ENCODE results near the gene UBL7. TPM values are rescaled to one million over a fixed set of nuclear protein-coding genes. Genes with fewer than 3 reads are reported as not detected.

UBL7 gene
- total RNA-seq, 2 experiments from 2014 or later, result 29.5 to 44.1 TPM

GRCh38 chr15:74432271-74432967 is 28.5 kb downstream of the UBL7 start:
- TF ChIP-seq CTCF (conservative IDR thresholded peaks at IDR 0.05; ENCODE audit: low read length) (no peak), EZH2phosphoT487 (IDR thresholded peaks at IDR 0.05; ENCODE audit: borderline replicate concordance, low read depth, low read length) (peak; percentile 94; the same call in 1 of the 2 replicates)
- ChIA-PET POLR2A (interaction anchor here (0.5 to 1.0 kb wide), 2 partner anchors 48 to 50 kb away, joined by 3 read pairs; no protein-coding TSS in a partner anchor), CTCF (ENCODE audit: unreplicated experiment) (interaction anchor here (1.5 kb wide), 1 partner anchor 47 kb away, joined by 3 read pairs; no protein-coding TSS in a partner anchor)
- no peak overlapping the region for H3K27ac ChIP-seq (ENCODE audit: low read depth, low read length, poor library complexity, severe bottlenecking)
- no peaks in the 10 kb centered on the region for H4K20me1 ChIP-seq (ENCODE audit: insufficient read depth, low read length)
- H3K4me2 ChIP-seq (ENCODE audit: low read length), result peak overlapping the region; percentile 88
- intact Hi-C loops (cut with micrococcal nuclease; ENCODE audit: unreplicated experiment), result no loop called here
- no peak overlapping the region for H2AFZ ChIP-seq (ENCODE audit: low read length)
- no peaks in the 10 kb centered on the region for H3K9me2 ChIP-seq (ENCODE audit: insufficient read depth, low read length)
- no peaks in the 10 kb centered on the region for H3K79me2 ChIP-seq (ENCODE audit: insufficient read depth, low read depth, low read length)
- BruUV-seq (replicated peaks), result no TSS peak
- no peaks in the 10 kb centered on the region for H3K36me3 ChIP-seq (ENCODE audit: insufficient read depth, low read length)
- no peak for DNase-seq (ENCODE audit: low spot score)
- H3K9me3 ChIP-seq (ENCODE audit: low read length), result no peaks in the 10 kb centered on the region
- peak overlapping the region; percentile 66 for H3K4me3 ChIP-seq (ENCODE audit: low read depth, low read length, poor library complexity, severe bottlenecking)
- H3K4me1 ChIP-seq (ENCODE audit: insufficient read depth, low read length, poor library complexity, severe bottlenecking), result peaks cover 41% of the 10 kb centered on the region

GRCh38 chr15:74431645-74432044 is 29.3 kb downstream of the UBL7 start:
- ChIA-PET POLR2A (interaction anchor here (0.8 to 1.0 kb wide), 2 partner anchors 47 kb away, joined by 3 read pairs; no protein-coding TSS in a partner anchor), CTCF (ENCODE audit: unreplicated experiment) (interaction anchor here (1.5 kb wide), 1 partner anchor 46 kb away, joined by 3 read pairs; no protein-coding TSS in a partner anchor)
- H3K27ac ChIP-seq (ENCODE audit: low read depth, low read length, poor library complexity, severe bottlenecking), result no peak overlapping the region
- no peaks in the 10 kb centered on the region for H3K9me3 ChIP-seq (ENCODE audit: low read length)
- no peak overlapping the region for H2AFZ ChIP-seq (ENCODE audit: low read length)
- peaks cover 41% of the 10 kb centered on the region for H3K4me1 ChIP-seq (ENCODE audit: insufficient read depth, low read length, poor library complexity, severe bottlenecking)
- H3K4me2 ChIP-seq (ENCODE audit: low read length), result no peak overlapping the region
- H4K20me1 ChIP-seq (ENCODE audit: insufficient read depth, low read length), result no peaks in the 10 kb centered on the region
- no peaks in the 10 kb centered on the region for H3K9me2 ChIP-seq (ENCODE audit: insufficient read depth, low read length)
- H3K79me2 ChIP-seq (ENCODE audit: insufficient read depth, low read depth, low read length), result no peaks in the 10 kb centered on the region
- BruUV-seq (replicated peaks), result no TSS peak
- TF ChIP-seq CTCF (conservative IDR thresholded peaks at IDR 0.05; ENCODE audit: low read length) (no peak), EZH2phosphoT487 (IDR thresholded peaks at IDR 0.05; ENCODE audit: borderline replicate concordance, low read depth, low read length) (no peak)
- H3K4me3 ChIP-seq (ENCODE audit: low read depth, low read length, poor library complexity, severe bottlenecking), result no peak overlapping the region
- no peaks in the 10 kb centered on the region for H3K36me3 ChIP-seq (ENCODE audit: insufficient read depth, low read length)
- no peak for DNase-seq (ENCODE audit: low spot score)
- intact Hi-C loops (cut with micrococcal nuclease; ENCODE audit: unreplicated experiment), result no loop called here

GRCh38 chr15:74431116-74431515 is 29.8 kb downstream of the UBL7 start:
- H4K20me1 ChIP-seq (ENCODE audit: insufficient read depth, low read length), result no peaks in the 10 kb centered on the region
- no TSS peak for BruUV-seq (replicated peaks)

More at GRCh38 chr15:74431116-74431515, 29.8 kb downstream of the UBL7 start:
- Histone ChIP-seq H3K36me3 (ENCODE audit: insufficient read depth, low read length) (no peaks in the 10 kb centered on the region), H3K4me3 (ENCODE audit: low read depth, low read length, poor library complexity, severe bottlenecking) (no peak overlapping the region), H2AFZ (ENCODE audit: low read length) (no peak overlapping the region), H3K4me1 (ENCODE audit: insufficient read depth, low read length, poor library complexity, severe bottlenecking) (peaks cover 41% of the 10 kb centered on the region), H3K9me2 (ENCODE audit: insufficient read depth, low read length) (no peaks in the 10 kb centered on the region), H3K9me3 (ENCODE audit: low read length) (no peaks in the 10 kb centered on the region), H3K27ac (ENCODE audit: low read depth, low read length, poor library complexity, severe bottlenecking) (no peak overlapping the region), H3K4me2 (ENCODE audit: low read length) (no peak overlapping the region), H3K79me2 (ENCODE audit: insufficient read depth, low read depth, low read length) (no peaks in the 10 kb centered on the region)
- CTCF ChIA-PET (ENCODE audit: unreplicated experiment), result no interaction called here
- intact Hi-C loops (cut with micrococcal nuclease; ENCODE audit: unreplicated experiment), result no loop called here
- TF ChIP-seq CTCF (conservative IDR thresholded peaks at IDR 0.05; ENCODE audit: low read length), result no peak
- TF ChIP-seq EZH2phosphoT487 (IDR thresholded peaks at IDR 0.05; ENCODE audit: borderline replicate concordance, low read depth, low read length), result no peak
- POLR2A ChIA-PET, result interaction anchor here (0.5 to 0.8 kb wide), 2 partner anchors 19 to 47 kb away, joined by 3 read pairs; no protein-coding TSS in a partner anchor
- no peak for DNase-seq (ENCODE audit: low spot score)
